Neural progenitor cell (in vitro differentiated cells): ENCODE measurements around the gene PRTFDC1. TPM values are rescaled to one million over a fixed set of nuclear protein-coding genes. Genes with fewer than 3 reads are reported as not detected.

ENCODE experiments used
- DNase-seq: peaks from one replicate; pipeline ENCODE4 v3.0.0-alpha.2; 2016; ENCODE audit warnings: low spot score
- H2AFZ ChIP-seq: fragments of 200-600 bp; sonication (generic); replicated peaks from 2 replicates; pipeline ENCODE4 v1.6.1; 2016; ENCODE audit warnings: antibody characterized with exemption
- H3F3A ChIP-seq: fragments of 200-600 bp; sonication (generic); 2 replicates; pipeline ENCODE4 v1.6.1; 2016; ENCODE audit warnings: antibody characterized with exemption, low read depth
- H3K27ac ChIP-seq: fragments of 200-600 bp; sonication (generic); 2 replicates; pipeline ENCODE4 v1.5.1; 2016; ENCODE audit warnings: mild to moderate bottlenecking
- H3K27me3 ChIP-seq: fragments of 200-600 bp; sonication (generic); 2 replicates; pipeline ENCODE4 v1.6.1; 2016; ENCODE audit warnings: mild to moderate bottlenecking, moderate library complexity
- H3K36me3 ChIP-seq: fragments of 200-600 bp; sonication (generic); 2 replicates; pipeline ENCODE4 v1.5.1; 2016
- H3K4me1 ChIP-seq: fragments of 200-600 bp; sonication (generic); 2 replicates; pipeline ENCODE4 v1.6.1; 2016; ENCODE audit warnings: mixed run types
- H3K4me2 ChIP-seq: fragments of 200-600 bp; sonication (generic); 2 replicates; pipeline ENCODE4 v1.6.1; 2016
- H3K4me3 ChIP-seq: fragments of 200-600 bp; sonication (generic); 2 replicates; pipeline ENCODE4 v1.5.1; 2016
- H3K79me2 ChIP-seq: fragments of 200-600 bp; sonication (generic); 2 replicates; pipeline ENCODE4 v1.6.1; 2016; ENCODE audit warnings: low read depth
- H3K9ac ChIP-seq: fragments of 200-600 bp; sonication (generic); 2 replicates; pipeline ENCODE4 v1.6.1; 2016
- H3K9me3 ChIP-seq: fragments of 200-600 bp; sonication (generic); 2 replicates; pipeline ENCODE4 v1.5.1; 2016; ENCODE audit warnings: low read depth
- H4K20me1 ChIP-seq: fragments of 200-600 bp; sonication (generic); 2 replicates; pipeline ENCODE4 v1.6.1; 2016; ENCODE audit warnings: low read depth
- H3K27ac Mint-ChIP-seq: 3 replicates; pipeline ENCODE4 v1.8.0; 2021; ENCODE audit warnings: mixed read lengths
- H3K27me3 Mint-ChIP-seq: 2 replicates; pipeline ENCODE4 v1.8.0; 2022; ENCODE audit warnings: low read depth, mild to moderate bottlenecking, inconsistent platforms, moderate library complexity, mixed read lengths; ENCODE audit not compliant: insufficient read depth
- H3K36me3 Mint-ChIP-seq: 3 replicates; pipeline ENCODE4 v1.8.0; 2021; ENCODE audit warnings: mixed read lengths
- H3K4me1 Mint-ChIP-seq: 3 replicates; pipeline ENCODE4 v1.8.0; 2021; ENCODE audit warnings: mixed read lengths
- H3K4me3 Mint-ChIP-seq: 3 replicates; pipeline ENCODE4 v1.8.0; 2021; ENCODE audit warnings: mild to moderate bottlenecking, moderate library complexity, mixed read lengths
- H3K9me3 Mint-ChIP-seq: 3 replicates; pipeline ENCODE4 v1.8.0; 2020; ENCODE audit warnings: mixed read lengths
- CTCF ChIP-seq: fragments of 200-600 bp; sonication (generic); IDR thresholded peaks from 2 replicates; pipeline ENCODE4 v1.5.1; 2017; ENCODE audit warnings: antibody characterized with exemption, mild to moderate bottlenecking
- EZH2 ChIP-seq: fragments of 200-600 bp; sonication (generic); IDR thresholded peaks from 2 replicates; pipeline ENCODE4 v1.6.1; 2017; ENCODE audit warnings: antibody characterized with exemption, mild to moderate bottlenecking, moderate library complexity
- EZH2phosphoT487 ChIP-seq: fragments of 200-600 bp; sonication (generic); IDR thresholded peaks from 2 replicates; pipeline ENCODE4 v1.6.1; 2017; ENCODE audit warnings: antibody characterized with exemption
- total RNA-seq: library from RNA; depleted of rRNA; stranded (reverse); fragments of >200 nt; gene quantifications from 2 replicates; pipeline ENCODE4 v1.2.3, GENCODE V29; 2015; ENCODE audit warnings: low replicate concordance

PRTFDC1 gene
- total RNA-seq, 1 donor from 2014 or later, result 37.7 TPM

- H3K36me3 ChIP-seq, result no peaks in the 10 kb centered on the region
- H3K4me3 ChIP-seq, result no peak overlapping the region
- no peak overlapping the region for H3K4me3 Mint-ChIP-seq
- H3K36me3 Mint-ChIP-seq, result no peaks in the 10 kb centered on the region
- H2AFZ ChIP-seq, result no peak overlapping the region
- no peaks in the 10 kb centered on the region for H4K20me1 ChIP-seq
- no peaks in the 10 kb centered on the region for H3K79me2 ChIP-seq
- no peak for DNase-seq
- H3K27me3 ChIP-seq, result no peaks in the 10 kb centered on the region
- no peaks in the 10 kb centered on the region for H3F3A ChIP-seq
- H3K4me1 ChIP-seq, result peaks cover 13% of the 10 kb centered on the region
- peaks cover 9% of the 10 kb centered on the region for H3K4me1 Mint-ChIP-seq
- H3K4me2 ChIP-seq, result no peak overlapping the region
- no peaks in the 10 kb centered on the region for H3K9me3 ChIP-seq
- H3K27me3 Mint-ChIP-seq, result peaks cover 2% of the 10 kb centered on the region
- no peak overlapping the region for H3K27ac ChIP-seq
- H3K27ac Mint-ChIP-seq, result no peak overlapping the region
- H3K9me3 Mint-ChIP-seq, result no peaks in the 10 kb centered on the region
- TF ChIP-seq CTCF (no peak), EZH2 (no peak), EZH2phosphoT487 (no peak)
- H3K9ac ChIP-seq, result no peak overlapping the region
Observed at GRCh38 chr10:24887855-24888231, 64.6 kb downstream of the PRTFDC1 start.

- Histone ChIP-seq H3F3A (no peaks in the 10 kb centered on the region), H4K20me1 (no peaks in the 10 kb centered on the region), H3K27me3 (no peaks in the 10 kb centered on the region), H3K4me1 (peaks cover 13% of the 10 kb centered on the region), H3K4me2 (no peak overlapping the region), H3K79me2 (no peaks in the 10 kb centered on the region), H3K27ac (no peak overlapping the region), H2AFZ (no peak overlapping the region), H3K4me3 (no peak overlapping the region), H3K9me3 (no peaks in the 10 kb centered on the region), H3K9ac (no peak overlapping the region), H3K36me3 (no peaks in the 10 kb centered on the region)
- no peaks in the 10 kb centered on the region for H3K9me3 Mint-ChIP-seq
- H3K36me3 Mint-ChIP-seq, result no peaks in the 10 kb centered on the region
- peaks cover 2% of the 10 kb centered on the region for H3K27me3 Mint-ChIP-seq
- no peak for DNase-seq
- H3K4me3 Mint-ChIP-seq, result no peak overlapping the region
- H3K4me1 Mint-ChIP-seq, result peaks cover 9% of the 10 kb centered on the region
- H3K27ac Mint-ChIP-seq, result no peak overlapping the region
- no peak for TF ChIP-seq EZH2phosphoT487
- no peak for TF ChIP-seq CTCF
- no peak for TF ChIP-seq EZH2
Observed at GRCh38 chr10:24886290-24886680, 66.1 kb downstream of the PRTFDC1 start.

- Mint-ChIP-seq H3K27ac (no peak overlapping the region), H3K36me3 (no peaks in the 10 kb centered on the region), H3K4me1 (peaks cover 9% of the 10 kb centered on the region), H3K4me3 (no peak overlapping the region), H3K27me3 (peaks cover 2% of the 10 kb centered on the region), H3K9me3 (no peaks in the 10 kb centered on the region)
- Histone ChIP-seq H4K20me1 (no peaks in the 10 kb centered on the region), H3K4me3 (no peak overlapping the region), H3K9me3 (no peaks in the 10 kb centered on the region), H3K4me1 (peaks cover 13% of the 10 kb centered on the region), H3K79me2 (no peaks in the 10 kb centered on the region), H3K27me3 (no peaks in the 10 kb centered on the region), H2AFZ (no peak overlapping the region), H3K4me2 (no peak overlapping the region), H3K9ac (no peak overlapping the region), H3F3A (no peaks in the 10 kb centered on the region), H3K27ac (no peak overlapping the region), H3K36me3 (no peaks in the 10 kb centered on the region)
- TF ChIP-seq EZH2 (no peak), EZH2phosphoT487 (no peak), CTCF (no peak)
- DNase-seq, result no peak
Observed at GRCh38 chr10:24885551-24886289, 66.7 kb downstream of the PRTFDC1 start.
